Stimulated activated CD4-positive, alpha-beta T cell treated with anti-CD3 and anti-CD28 coated beads, Interleukin-1b, Interleukin-23, amount 100 ng/mL, for 1 hour (primary cell): Measurements from ENCODE around the gene BAZ1B.
A peak's percentile ranks its signal among the peaks of the same experiment; 100 is the strongest.
"Not testable (repeated sequence)": the region's sequence is repeated elsewhere in the genome, so short reads cannot be mapped to it uniquely, and the experiment has no call there.

ENCODE experiments used
- DNase-seq, 2 donors: peaks; one replicate each; pipeline ENCODE4 v3.0.0-alpha.2; 2020; ENCODE audit warnings: low read depth in 2 of 2

The BAZ1B gene

DNA sequence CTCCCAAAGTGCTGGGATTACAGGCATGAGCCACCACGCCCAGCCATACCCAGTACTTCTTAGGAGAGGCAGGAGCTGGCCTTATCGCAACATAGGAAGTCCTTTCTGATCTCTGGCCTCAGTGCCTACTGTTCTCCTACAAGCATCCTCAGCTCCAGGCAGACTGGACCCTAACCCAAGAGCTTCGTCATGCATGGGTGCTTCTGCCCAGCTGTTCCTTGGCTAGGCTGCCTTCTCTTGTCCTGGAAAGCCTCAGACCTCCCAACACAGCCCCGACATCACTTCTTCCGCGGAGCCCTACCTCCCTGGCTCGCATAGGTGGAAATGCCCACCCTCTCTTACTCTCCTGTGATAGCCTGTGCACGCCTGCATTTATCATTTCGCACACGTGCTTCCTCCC lies 19.6 kb upstream of the BAZ1B start:
- no peak for DNase-seq

DNA sequence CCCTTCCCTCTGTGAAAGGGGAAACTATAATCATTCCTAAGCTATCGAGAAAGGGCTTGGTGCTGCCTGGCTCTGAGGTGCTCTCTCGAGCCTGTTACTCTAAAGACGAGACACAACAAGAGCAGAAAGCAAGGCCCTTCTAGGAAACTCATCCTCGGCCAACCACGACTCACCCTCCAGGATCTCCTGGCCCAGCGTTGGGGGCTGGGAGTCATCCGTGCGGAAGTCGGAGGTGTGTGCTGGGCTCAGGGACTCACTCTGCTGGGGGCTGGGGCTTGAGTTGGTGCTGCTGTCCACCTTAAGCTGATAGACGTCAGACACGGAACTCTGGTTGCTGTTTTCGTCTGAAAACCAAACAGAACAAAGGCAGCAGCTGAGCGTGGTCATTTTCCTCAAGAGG lies 17.6 kb upstream of the BAZ1B start:
- no peak for DNase-seq

DNA sequence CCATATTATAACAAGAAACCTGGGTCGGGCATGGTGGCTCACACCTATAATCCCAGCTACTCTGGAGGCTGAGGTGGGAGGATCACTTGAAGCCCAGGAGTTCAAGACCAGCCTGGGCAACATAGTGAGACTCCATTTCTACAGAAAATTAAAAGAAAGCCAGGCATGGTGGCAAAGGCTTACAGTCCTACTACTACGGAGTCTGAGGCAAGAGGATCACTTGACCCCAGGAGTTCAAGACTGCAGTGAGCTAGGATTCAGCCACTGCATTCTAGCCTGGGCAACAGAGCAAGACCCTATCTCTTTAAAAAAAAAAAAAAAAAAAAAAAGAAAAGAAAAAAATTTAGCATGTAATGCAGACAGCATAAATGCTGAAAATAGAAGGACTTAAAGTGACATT lies 16.4 kb upstream of the BAZ1B start:
- not testable (repeated sequence) for DNase-seq

DNA sequence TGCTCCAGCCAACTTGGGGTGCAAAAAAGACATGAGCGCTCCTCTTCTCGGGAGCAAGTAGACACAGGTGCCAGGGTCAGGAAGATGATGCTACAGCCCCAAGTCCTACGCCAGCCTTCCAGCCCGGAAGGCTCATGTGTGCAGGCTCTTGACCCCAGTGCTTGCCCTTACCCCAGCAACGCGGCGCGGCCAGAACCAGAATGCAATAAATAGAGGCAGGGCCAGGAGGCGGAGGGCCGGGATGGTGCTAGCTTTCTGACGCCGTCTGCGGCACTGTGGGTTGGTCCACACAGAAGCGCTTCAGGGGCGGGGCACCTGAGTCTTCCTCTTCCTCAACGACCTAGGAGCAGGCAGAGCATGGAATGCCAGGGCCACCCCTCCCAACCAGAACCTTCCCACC lies 15.0 kb upstream of the BAZ1B start:
- no peak for DNase-seq

DNA sequence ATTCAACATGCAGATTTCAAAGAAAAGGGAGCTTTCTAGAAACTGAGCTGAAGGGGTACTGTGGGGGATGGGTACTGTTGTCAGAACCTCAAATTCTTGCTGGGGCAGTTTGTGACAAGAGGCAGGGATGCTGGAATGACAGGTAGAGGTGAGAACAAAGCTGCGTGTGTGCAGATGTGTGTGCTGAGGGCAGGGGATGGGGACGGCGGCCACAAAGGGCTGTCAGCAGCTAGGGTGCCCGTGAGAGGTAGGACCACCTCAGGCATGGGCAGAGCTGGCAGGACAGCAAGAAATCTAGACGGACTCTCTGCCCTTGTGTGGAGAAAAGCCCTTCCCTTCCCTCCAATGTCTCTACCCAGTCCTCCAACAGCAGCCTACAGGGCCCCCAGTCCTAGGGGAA lies 14.4 kb upstream of the BAZ1B start:
- no peak for DNase-seq

DNA sequence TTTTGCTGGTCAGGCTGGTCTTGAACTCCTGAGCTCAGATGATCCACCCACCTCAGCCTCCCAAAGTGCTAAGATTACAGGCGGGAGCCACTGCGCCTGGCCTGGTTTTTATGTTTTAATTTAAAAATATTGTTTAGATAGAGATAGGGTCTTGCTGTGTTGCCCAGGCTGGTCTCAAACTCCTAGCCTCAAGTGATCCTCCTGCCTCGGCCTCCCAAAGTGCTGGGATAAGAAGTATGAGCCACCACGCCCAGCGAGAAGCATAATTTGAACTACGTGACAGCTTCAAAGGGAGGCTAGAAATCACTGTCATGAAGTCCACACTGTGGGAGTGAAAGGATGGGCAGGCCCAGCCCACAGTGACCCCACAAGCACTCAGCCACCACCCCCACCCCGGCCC lies 13.8 kb upstream of the BAZ1B start:
- DNase-seq: not testable (repeated sequence)

DNA sequence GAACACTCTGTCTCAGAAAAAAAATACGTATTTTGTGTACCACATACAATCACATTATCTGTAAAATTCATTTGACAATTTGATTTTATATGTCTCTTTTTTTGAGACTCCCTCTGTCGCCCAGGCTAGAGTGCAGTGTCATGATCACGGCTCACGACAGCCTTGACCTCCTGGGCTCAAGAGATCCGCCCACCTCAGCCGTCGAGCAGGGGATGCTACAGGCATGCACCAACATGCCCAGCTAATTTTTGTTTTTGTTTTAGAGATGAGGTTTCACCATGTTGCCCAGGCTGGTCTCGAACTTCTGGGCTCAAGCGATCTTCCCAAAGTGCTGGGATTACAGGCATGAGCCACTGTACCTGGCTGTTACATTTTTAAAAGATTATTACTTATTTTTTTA lies 11.6 kb upstream of the BAZ1B start:
- no peak for DNase-seq

DNA sequence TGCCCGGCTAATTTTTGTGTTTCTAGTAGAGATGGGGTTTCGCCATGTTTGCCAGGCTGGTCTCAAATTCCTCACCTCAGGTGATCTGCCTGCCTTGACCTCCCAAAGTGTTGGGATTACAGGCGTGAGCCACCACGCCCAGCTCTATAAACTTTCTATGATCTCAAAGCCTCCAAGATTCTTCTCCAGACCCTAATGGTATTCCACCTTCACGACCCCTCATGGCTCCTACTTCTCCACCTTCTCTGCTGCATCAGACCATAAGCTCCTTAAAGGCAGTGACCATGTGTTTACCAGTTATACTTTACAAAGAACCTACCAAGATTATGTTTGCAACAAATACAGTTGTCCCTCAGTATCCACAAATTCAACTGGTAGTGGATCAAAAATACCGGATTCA lies 10.1 kb upstream of the BAZ1B start:
- no peak for DNase-seq

DNA sequence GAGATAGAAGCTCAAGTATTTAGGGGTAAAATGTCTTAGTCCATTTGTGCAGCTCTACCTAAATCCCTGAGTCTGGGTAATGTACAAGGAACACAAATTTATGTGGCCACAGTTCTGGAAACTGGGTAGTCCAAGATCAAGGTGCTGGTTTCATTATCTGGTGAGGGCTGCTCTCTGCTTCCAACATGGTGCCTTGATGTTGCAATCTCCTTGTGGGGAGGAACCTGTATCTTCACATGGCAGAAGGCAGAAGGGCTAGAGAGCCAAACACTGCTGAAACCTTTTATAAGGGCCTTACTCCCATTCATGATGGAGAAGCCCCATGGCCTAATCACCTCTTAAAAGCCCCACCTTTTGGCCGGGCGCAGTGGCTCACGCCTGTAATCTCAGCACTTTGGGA lies 8.7 kb upstream of the BAZ1B start:
- no peak for DNase-seq

DNA sequence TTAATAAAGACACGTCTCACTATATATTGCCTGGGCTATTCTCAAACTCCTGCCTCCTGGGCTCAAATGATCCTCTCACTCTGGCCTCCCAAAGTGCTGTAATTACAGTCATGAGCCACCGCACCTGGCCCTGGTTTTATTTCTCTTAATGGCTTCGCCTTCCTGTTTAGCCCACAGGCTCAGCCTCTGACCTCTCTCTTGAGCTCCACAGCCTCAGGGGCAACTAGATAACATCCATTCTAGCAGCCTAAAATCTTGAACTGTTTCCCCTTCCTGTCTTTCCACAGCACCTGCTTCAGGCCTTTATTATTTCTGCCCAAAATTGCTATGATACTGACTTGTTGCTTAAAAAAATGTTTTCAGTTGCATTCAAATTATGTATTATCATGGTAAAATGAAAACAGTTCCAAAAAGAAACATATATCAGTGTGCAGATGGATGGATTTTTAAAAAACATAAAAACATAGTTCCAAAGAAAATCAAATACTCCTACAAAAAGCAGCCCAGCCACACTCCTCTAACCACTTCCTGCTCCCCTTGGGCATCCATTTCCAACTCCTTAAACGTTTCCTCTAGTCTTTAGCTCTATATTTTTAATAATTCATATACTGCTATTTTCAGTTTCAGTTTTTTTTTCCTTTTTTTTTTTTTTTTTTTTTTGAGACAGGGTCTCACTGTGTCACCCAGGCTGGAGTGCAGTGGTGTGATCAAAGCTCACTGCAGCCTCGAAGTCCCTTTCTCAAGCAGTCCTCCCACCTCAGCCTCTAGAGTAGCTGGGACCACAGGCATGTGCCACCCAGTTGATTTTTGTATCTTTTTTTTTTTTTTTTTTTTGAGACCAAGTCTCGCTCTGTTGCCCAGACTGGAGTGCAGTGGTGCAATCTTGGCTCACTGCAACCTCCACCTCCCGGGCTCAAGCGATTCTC lies 5.1 kb upstream of the BAZ1B start:
- no peak for DNase-seq

DNA sequence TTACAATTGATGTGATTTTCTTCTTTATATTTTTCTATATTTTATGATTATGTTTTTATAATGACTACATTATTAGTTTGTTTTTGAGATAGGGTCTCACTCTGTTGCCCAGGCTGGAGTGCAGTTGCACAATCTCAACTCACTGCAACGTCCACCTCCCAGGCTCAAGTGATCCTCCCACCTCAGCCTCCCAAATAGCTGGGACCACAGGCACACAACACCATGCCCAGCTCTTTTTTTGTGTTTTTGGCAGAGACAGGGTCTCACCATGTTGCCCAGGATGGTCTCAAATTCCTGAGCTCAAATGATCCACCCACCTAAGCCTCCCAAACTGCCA lies 4.0 kb upstream of the BAZ1B start:
- not testable (repeated sequence) for DNase-seq

DNA sequence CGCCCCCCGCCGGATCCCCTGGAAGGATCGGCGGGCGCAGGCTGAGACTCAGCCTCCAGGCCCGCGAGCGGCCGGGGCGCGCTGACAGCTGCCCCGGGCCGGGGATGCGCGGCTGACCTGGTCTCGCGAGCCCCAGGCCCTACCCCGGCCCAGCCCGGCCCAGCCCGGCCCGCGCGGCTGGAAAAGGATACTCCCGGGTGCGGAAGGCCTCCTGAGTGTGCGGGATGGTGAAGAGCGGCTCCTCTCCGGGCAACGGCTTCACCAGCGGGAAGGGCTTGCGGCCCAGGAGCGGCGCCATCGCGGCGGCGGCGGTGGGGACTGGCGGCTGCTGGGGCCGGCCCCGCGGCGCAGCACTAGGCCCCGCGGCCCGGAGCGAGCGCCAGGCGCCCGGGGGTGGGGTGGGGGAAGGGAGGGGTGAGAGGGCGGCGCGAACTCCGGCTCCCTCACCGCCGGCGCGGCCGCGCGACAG lies 423 bp downstream of the BAZ1B start:
- DNase-seq: peak; percentile 5 to 46

DNA sequence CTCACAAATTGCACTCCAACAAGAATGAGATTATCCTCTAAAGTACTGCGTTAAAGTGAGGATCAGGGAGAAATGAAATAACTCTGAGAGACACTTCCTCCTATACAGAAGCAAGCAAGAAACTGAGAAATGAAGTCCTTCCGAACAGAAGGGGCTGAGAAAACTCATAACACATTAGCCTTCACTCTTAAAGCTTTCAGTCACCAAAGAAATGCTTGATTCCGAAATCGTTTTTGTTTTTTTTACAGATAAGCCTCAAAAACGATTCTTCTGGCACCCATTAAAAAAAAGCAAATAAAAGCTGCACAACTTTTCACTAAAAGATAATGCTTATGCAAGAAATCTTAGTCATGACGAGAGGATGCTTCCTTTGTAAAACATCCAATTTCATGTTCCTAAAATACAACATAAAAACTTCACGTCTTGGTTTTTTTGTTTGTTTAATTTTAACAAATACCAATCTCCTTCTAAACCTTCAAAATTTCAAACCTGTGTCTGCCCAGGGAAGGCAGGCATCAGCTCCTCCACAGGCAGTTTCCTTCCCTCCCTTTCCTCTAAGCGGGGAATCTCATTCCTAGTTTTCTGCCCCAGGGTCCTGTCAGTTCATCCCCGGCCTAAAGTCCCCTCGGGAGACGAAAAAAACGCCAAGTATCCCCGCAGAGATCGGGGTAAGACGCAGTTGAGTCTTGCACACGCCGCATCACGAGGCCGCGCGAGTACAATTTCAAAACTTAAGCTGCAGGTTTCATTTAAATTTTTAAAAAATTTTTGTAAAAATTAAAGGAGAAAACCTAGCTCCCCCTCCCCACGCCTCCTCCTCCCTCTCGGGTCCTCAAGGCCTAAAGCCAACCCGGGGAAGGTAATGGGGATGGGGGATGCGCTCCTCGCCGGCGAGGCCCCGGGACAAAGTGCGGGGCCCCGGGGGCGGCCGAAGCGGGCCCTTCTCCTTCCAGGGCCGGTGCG lies 1.1 kb downstream of the BAZ1B start:
- DNase-seq: no peak

DNA sequence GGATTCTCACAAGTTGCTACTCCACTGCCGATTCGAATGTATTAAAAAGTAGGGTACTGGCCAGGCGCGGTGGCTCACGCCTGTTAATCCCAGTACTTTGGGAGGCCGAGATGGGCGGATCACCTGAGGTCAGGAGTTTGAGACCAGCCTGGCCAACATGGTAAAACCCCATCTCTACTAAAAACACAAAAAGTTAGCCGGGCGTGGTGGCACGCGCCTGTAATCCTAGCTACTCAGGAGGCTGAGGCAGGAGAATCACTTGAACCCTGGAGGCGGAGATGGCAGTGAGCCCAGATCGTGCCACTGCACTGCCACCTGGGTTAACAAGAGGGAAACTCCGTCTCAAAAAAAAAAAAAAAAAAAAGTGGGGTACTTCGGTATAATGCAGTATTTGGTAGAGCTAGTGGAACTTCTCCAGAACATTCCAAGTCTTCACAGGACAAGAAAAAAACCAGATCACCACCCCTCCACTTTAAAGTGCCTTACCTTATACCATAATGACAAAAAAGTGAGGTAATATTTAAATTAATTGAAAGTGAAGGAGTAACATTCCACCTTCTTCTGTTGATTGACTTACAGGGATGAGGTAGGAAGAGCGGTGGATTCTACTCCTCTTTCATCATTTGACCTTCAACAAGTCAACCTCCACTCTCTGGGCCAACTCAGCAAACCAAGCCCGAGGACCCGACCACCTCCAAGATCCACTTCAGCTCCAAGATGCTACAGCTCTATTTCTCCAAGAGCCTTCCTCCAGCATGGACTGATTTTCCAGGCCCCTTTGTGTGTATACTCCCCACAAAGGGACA lies 2.0 kb downstream of the BAZ1B start:
- DNase-seq: no peak

DNA sequence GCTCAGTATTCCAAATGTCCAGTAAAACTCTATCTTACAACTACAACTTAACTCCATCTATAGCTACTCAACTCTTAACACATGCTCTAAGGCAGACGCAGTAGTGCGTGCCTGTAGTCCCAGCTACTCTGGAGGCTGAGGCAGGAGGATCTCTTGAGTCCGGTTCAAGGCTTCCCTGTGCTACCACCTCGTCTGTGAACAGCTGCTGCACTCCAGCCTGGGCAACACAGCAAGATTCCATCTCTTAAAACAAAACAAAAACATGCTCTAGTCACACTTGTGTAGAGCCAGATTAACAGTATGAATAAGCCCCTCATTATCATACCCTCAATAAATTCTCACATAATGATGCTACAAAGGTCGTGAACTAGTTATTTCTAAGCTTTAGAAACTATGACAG lies 3.6 kb downstream of the BAZ1B start:
- no peak for DNase-seq

DNA sequence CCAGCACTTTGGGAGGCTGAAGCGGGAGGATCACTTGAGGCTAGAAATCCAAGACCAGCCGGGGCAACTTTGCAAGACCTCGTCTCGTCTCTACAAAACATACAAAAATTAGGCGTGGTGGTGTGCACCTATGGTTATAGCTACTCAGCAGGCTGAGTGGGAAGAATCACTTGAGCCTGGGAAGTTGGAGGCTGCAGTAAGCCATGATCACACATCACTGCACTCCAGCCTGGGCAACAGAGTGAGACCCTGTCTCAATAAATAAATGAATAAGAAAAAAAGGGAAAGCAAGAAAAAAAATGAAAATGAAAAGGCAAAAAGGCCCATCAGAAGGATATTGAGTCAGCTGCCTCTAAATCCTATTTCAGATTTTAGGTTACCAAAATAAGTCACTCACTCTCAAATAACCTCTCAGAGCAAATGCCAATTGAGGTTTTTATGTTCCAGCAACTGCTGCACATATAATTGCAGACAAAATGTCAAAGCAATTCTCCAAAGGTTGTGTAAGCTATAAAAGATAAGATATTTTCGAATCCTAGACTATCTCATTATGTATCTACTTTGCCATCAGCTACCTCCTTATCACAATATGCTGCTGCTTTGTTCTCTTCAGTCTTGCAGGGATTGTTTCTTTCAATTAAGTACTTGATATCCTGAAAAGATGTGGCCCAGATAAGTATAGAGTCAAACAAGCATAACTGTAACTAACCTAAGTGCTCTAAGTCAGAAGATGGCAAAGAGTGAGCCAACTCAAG lies 4.7 kb downstream of the BAZ1B start:
- DNase-seq: no peak

DNA sequence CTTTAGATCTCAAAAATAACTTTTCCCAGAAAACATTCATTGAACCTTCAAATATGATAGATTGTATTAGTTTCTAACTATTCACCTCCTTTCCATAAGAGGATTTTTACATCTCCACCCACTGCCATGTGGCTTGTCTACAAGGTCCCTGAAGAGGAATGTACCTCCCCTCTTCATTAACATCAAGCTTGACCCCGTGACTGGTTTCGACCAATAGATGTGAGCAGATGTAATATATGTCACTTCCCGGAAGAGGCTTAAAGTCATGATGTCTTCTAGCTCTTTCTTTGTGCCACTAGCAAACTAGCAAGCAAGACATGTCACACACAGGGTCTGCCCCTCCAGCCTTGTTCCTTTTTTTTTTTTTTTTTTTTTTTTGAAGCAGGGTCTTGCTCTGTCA lies 6.9 kb downstream of the BAZ1B start:
- no peak for DNase-seq

DNA sequence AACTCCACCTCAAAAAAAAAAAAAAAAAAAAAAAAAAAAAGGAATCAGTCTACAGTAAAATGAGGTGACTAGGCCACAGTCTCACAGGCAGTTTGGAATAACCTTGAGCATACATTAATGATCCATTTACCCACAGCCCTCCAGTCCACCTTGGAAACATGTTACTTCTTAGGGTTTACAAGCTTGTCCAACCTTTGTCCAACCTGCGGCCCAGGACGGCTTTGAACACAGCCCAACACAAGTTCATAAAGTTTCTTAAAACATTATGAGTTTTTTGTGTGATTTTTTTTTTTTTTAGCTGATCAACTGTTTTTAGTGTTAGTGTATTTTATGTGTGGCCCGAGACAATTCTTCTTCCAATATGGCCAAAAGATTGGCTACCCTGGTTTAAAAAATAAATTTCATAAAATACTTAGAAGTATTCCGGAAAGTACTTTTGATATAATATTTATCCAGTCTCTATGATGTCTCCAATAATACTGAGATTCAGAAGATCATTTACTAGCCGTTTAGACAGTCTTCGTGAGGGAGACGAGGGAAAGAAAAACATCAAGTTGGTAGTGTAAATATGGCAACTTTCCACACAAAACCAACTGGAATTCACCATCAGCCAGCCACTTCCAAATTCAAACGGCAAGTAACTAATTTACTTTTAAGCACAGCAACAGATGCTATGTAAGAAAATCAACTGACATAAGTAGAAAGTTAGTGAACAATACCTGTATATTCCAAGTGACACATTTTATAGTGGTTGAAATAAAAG lies 9.9 kb downstream of the BAZ1B start:
- no peak for DNase-seq

DNA sequence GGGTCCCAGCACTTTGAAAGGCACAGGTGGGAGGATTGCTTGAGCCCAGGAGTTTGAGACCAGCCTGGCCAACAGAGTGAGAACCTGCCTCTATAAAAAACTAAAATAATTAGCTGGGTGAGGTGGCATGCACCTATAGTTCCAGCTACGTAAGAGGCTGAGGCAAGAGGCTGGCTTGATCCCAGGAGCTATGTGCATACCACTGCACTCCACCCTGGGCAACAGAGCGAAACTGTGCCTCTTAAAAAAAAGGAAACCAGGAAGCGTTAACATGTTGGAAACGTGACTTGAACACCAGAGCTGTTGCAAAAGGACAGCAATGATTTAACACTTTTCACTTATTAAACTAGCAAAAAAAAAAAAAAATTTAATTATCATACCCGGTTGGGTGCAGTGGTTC lies 12.6 kb downstream of the BAZ1B start:
- no peak for DNase-seq

DNA sequence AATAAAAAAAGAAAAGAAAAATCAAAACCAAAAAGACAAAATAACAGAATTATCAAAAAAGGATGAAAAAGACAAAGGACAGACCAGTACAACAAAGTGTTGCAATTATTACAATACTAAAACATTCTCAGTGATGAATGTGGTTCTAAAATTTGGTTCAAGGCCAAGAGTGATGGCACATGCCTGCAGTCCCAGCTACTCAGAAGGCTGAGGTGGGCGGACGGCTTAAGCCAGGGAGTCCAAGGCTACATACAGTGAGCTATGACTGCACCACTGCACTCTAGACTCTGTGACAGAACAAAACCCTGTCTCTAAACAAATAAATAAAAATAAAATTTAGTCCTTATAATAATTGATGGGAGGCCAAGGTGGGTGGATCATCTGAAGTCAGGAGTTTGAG lies 14.5 kb downstream of the BAZ1B start:
- no peak for DNase-seq
